Aorta (tissue), 5 donors: ENCODE data around the gene ZNF521. TPM values are rescaled to one million over a fixed set of nuclear protein-coding genes. Genes with fewer than 3 reads are reported as not detected.

ENCODE experiments used
- ATAC-seq: fragments of 200-7000 bp; cut with Tn5 transposase; one replicate; pipeline ENCODE4 v1.9.1; 2022; ENCODE audit warnings: moderate library complexity; ENCODE audit not compliant: low FRiP score
- DNase-seq, 2 donors: peaks; one replicate each; pipeline ENCODE4 v3.0.0-alpha.2; 2020
- H3K27ac ChIP-seq, 2 donors: one replicate each; pipeline ENCODE4 v1.5.1; 2013; ENCODE audit warnings: low read length in 2 of 2, mild to moderate bottlenecking in 2 of 2, moderate library complexity in 2 of 2, control low read depth in 1 of 2, inconsistent platforms in 1 of 2, low read depth in 1 of 2
- H3K27me3 ChIP-seq, 2 donors: one replicate each; pipeline ENCODE4 v1.6.1; 2013; ENCODE audit warnings: control low read depth in 1 of 2, low read length in 1 of 2, mild to moderate bottlenecking in 1 of 2, moderate library complexity in 1 of 2; ENCODE audit not compliant: insufficient read depth in 2 of 2, control insufficient read depth in 1 of 2
- H3K36me3 ChIP-seq, 2 donors: one replicate each; pipeline ENCODE4 v1.6.1; 2013; ENCODE audit warnings: control low read depth in 1 of 2, low read length in 1 of 2, mild to moderate bottlenecking in 1 of 2; ENCODE audit not compliant: insufficient read depth in 2 of 2, control insufficient read depth in 1 of 2
- H3K4me1 ChIP-seq, 2 donors: one replicate each; pipeline ENCODE4 v1.6.1; 2013; ENCODE audit warnings: low read length in 2 of 2, control low read depth in 1 of 2, mild to moderate bottlenecking in 1 of 2, moderate library complexity in 1 of 2; ENCODE audit not compliant: insufficient read depth in 2 of 2, control insufficient read depth in 1 of 2
- H3K4me3 ChIP-seq, 2 donors: one replicate each; pipeline ENCODE4 v1.5.1; 2013; ENCODE audit warnings: low read length in 2 of 2, control low read depth in 1 of 2, mild to moderate bottlenecking in 1 of 2
- H3K9me3 ChIP-seq: one replicate; pipeline ENCODE4 v1.6.1; 2013; ENCODE audit warnings: mild to moderate bottlenecking, low read length; ENCODE audit not compliant: control insufficient read depth
- WGBS, 2 donors: extraction: QIAGEN DNeasy Blood & Tissue Kit; methylation state at CpG; one replicate each; pipeline ENCODE4 v1.1.7; 2013; 5-methylcytosine and 5-hydroxymethylcytosine counted together
- intact Hi-C, 2 donors: fragments of 100-400 bp; cut with DNase I; formaldehyde crosslinking; loops; one replicate each; pipeline versions ENCODE4 v1.14.2 to v1.15.0; 2022
- polyA plus RNA-seq, 2 donors: library from polyadenylated mRNA; stranded (reverse); fragments of 200-250 nt; gene quantifications; one replicate each; pipeline ENCODE4 v1.2.3, GENCODE V29; 2013
- total RNA-seq, 2 donors: library from RNA; stranded (reverse); fragmentation: NEBNext Ultra II Directional; extraction: Animal tissue kit (Norgen Biotek cat#: 25700); gene quantifications; one replicate each; pipeline ENCODE4 v1.2.1, GENCODE V29; 2021
- donor health status: healthy with polysubstance abuse.
- donor health status: Bipolar disorder and iron deficiency.
- donor health status: DM: no; HTN: no; CAD: no.
- donor health status: DM: no; HTN: no; CAD: no.
- donor health status: DM: yes; HTN: yes; CAD: no.

Gene ZNF521
- total and polyA plus RNA-seq, 4 donors: 0.84 to 88.7 (median 14.6) TPM

- 41 to 42% methylated on average over 9 of the region's 9 CpGs for WGBS, 2 donors
- peak; percentile 39 for ATAC-seq
- Histone ChIP-seq H3K36me3 (no peaks in the 10 kb centered on the region), H3K9me3 (no peaks in the 10 kb centered on the region), H3K27ac (no peak overlapping the region), H3K4me3 (no peak overlapping the region), H3K27me3 (no peaks in the 10 kb centered on the region), H3K4me1 (no peaks in the 10 kb centered on the region)
- intact Hi-C loops: no loop called here
- no peak for DNase-seq
These were observed 62.9 kb downstream of the ZNF521 start for GRCh38 chr18:25289001-25289631.

GRCh38 chr18:25288340-25288938, 63.5 kb downstream of the ZNF521 start:
- ATAC-seq (no peak), DNase-seq (no peak)
- Histone ChIP-seq H3K27ac (no peak overlapping the region), H3K9me3 (no peaks in the 10 kb centered on the region), H3K4me3 (no peak overlapping the region), H3K4me1 (no peaks in the 10 kb centered on the region), H3K27me3 (no peaks in the 10 kb centered on the region), H3K36me3 (no peaks in the 10 kb centered on the region)
- 79 to 82% methylated on average over 4 of the region's 4 CpGs for WGBS, 2 donors
- intact Hi-C loops: no loop called here

- Histone ChIP-seq H3K27ac (no peak overlapping the region), H3K4me1 (no peaks in the 10 kb centered on the region), H3K27me3 (no peaks in the 10 kb centered on the region), H3K4me3 (no peak overlapping the region), H3K36me3 (no peaks in the 10 kb centered on the region), H3K9me3 (no peaks in the 10 kb centered on the region)
- intact Hi-C loops: no loop called here
- no peak for DNase-seq
- no peak for ATAC-seq
- WGBS, 2 donors: 82 to 88% methylated on average over 9 of the region's 9 CpGs
These were observed 64.9 kb downstream of the ZNF521 start for GRCh38 chr18:25287106-25287505.

- ATAC-seq: peak; percentile 15
- H3K4me3 ChIP-seq: no peak overlapping the region
These were observed 67.0 kb downstream of the ZNF521 start for GRCh38 chr18:25284861-25285550.

GRCh38 chr18:25284281-25284680, 67.7 kb downstream of the ZNF521 start:
- 55 to 58% methylated on average over 7 of the region's 7 CpGs for WGBS, 2 donors
- ATAC-seq (no peak), DNase-seq (no peak)
- Histone ChIP-seq H3K27ac (no peak overlapping the region), H3K9me3 (no peaks in the 10 kb centered on the region), H3K36me3 (no peaks in the 10 kb centered on the region), H3K27me3 (no peaks in the 10 kb centered on the region), H3K4me3 (no peak overlapping the region), H3K4me1 (no peaks in the 10 kb centered on the region)
- intact Hi-C loops: no loop called here

More at GRCh38 chr18:25284861-25285550, 67.0 kb downstream of the ZNF521 start:
- no peaks in the 10 kb centered on the region for H3K9me3 ChIP-seq
- intact Hi-C loops: no loop called here
- no peaks in the 10 kb centered on the region for H3K27me3 ChIP-seq
- 60 to 67% methylated on average over 10 of the region's 10 CpGs for WGBS, 2 donors
- H3K27ac ChIP-seq: no peak overlapping the region
- H3K36me3 ChIP-seq: no peaks in the 10 kb centered on the region
- DNase-seq: no peak
- no peaks in the 10 kb centered on the region for H3K4me1 ChIP-seq

GRCh38 chr18:25283781-25284180, 68.2 kb downstream of the ZNF521 start:
- Histone ChIP-seq H3K4me1 (no peaks in the 10 kb centered on the region), H3K9me3 (no peaks in the 10 kb centered on the region), H3K4me3 (no peak overlapping the region), H3K27ac (no peak overlapping the region), H3K36me3 (no peaks in the 10 kb centered on the region), H3K27me3 (no peaks in the 10 kb centered on the region)
- WGBS, 2 donors: 35 to 50% methylated on average over 2 of the region's 2 CpGs
- no peak for ATAC-seq
- DNase-seq: no peak
- intact Hi-C loops: no loop called here

GRCh38 chr18:25282896-25283703, 68.9 kb downstream of the ZNF521 start:
- DNase-seq (no peak), ATAC-seq (no peak)
- Histone ChIP-seq H3K27me3 (no peaks in the 10 kb centered on the region), H3K36me3 (no peaks in the 10 kb centered on the region), H3K4me3 (no peak overlapping the region), H3K4me1 (no peaks in the 10 kb centered on the region), H3K27ac (no peak overlapping the region), H3K9me3 (no peaks in the 10 kb centered on the region)
- WGBS, 2 donors: 83 to 88% methylated on average over 4 of the region's 4 CpGs
- intact Hi-C loops: no loop called here

GRCh38 chr18:25282282-25282681, 69.7 kb downstream of the ZNF521 start:
- intact Hi-C loops: no loop called here
- no peak for DNase-seq

More at GRCh38 chr18:25282282-25282681, 69.7 kb downstream of the ZNF521 start:
- Histone ChIP-seq H3K4me1 (no peaks in the 10 kb centered on the region), H3K36me3 (no peaks in the 10 kb centered on the region), H3K27ac (no peak overlapping the region), H3K4me3 (no peak overlapping the region), H3K27me3 (no peaks in the 10 kb centered on the region), H3K9me3 (no peaks in the 10 kb centered on the region)
- ATAC-seq: peak; percentile 40
- WGBS, 2 donors: 79 to 84% methylated on average over 8 of the region's 8 CpGs
